ENCODE results near the gene ME3. TPM values are rescaled to one million over a fixed set of nuclear protein-coding genes. Genes with fewer than 3 reads are reported as not detected.

Gene ME3
- total and polyA plus RNA-seq, 4 donors: 1.4 to 7.2 (median 2.3) TPM

- Histone ChIP-seq H3K9me3 (ENCODE audit: control insufficient read depth in 4 of 4, low read length in 3 of 4) (peaks cover 0 to 2% (median 2%) of the 10 kb centered on the region in 4 donors), H3K36me3 (ENCODE audit: control insufficient read depth in 4 of 4, insufficient read depth in 3 of 4, low read depth in 1 of 4, low read length in 3 of 4) (no peaks in the 10 kb centered on the region), H3K27ac (ENCODE audit: low read depth in 1 of 2, low read length in 2 of 2) (no peak overlapping the region), H3K9ac (ENCODE audit: low read depth in 1 of 2, low read length in 2 of 2) (no peak overlapping the region), H3K27me3 (ENCODE audit: control insufficient read depth in 4 of 4, insufficient read depth in 4 of 4, low read length in 3 of 4) (no peaks in the 10 kb centered on the region), H3K4me3 (ENCODE audit: low read depth in 1 of 3, low read length in 3 of 3) (no peak overlapping the region), H3K4me1 (ENCODE audit: control insufficient read depth in 4 of 4, insufficient read depth in 4 of 4, low read length in 3 of 4) (peaks cover 9 to 23% (median 13%) of the 10 kb centered on the region in 4 donors)
- no peak for TF ChIP-seq SP1 (IDR thresholded peaks at IDR 0.05)
- TF ChIP-seq RAD21 (IDR thresholded peaks at IDR 0.05): no peak
- TF ChIP-seq FOXA2 (IDR thresholded peaks at IDR 0.05): no peak
- TF ChIP-seq EGR1 (IDR thresholded peaks at IDR 0.05; ENCODE audit: low read depth in 2 of 2): no peak
- TF ChIP-seq HNF4G (IDR thresholded peaks at IDR 0.05): no peak
- no peak for TF ChIP-seq MAX (IDR thresholded peaks at IDR 0.05)
- no peak for TF ChIP-seq NR2F2 (IDR thresholded peaks at IDR 0.05)
- TF ChIP-seq FOXA1 (IDR thresholded peaks at IDR 0.05): no peak
- no peak for TF ChIP-seq TAF1 (conservative IDR thresholded peaks at IDR 0.05)
- no peak for TF ChIP-seq JUND (IDR thresholded peaks at IDR 0.05)
- TF ChIP-seq YY1 (IDR thresholded peaks at IDR 0.05): no peak
- TF ChIP-seq, protein P1, sequence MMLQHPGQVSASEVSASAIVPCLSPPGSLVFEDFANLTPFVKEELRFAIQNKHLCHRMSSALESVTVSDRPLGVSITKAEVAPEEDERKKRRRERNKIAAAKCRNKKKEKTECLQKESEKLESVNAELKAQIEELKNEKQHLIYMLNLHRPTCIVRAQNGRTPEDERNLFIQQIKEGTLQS (IDR thresholded peaks at IDR 0.05): no peak
- no peak for TF ChIP-seq CTCF (IDR thresholded peaks at IDR 0.05; ENCODE audit: low read depth, low read length, missing input control)
- TF ChIP-seq REST (IDR thresholded peaks at IDR 0.05): no peak
- TF ChIP-seq, protein P2, sequence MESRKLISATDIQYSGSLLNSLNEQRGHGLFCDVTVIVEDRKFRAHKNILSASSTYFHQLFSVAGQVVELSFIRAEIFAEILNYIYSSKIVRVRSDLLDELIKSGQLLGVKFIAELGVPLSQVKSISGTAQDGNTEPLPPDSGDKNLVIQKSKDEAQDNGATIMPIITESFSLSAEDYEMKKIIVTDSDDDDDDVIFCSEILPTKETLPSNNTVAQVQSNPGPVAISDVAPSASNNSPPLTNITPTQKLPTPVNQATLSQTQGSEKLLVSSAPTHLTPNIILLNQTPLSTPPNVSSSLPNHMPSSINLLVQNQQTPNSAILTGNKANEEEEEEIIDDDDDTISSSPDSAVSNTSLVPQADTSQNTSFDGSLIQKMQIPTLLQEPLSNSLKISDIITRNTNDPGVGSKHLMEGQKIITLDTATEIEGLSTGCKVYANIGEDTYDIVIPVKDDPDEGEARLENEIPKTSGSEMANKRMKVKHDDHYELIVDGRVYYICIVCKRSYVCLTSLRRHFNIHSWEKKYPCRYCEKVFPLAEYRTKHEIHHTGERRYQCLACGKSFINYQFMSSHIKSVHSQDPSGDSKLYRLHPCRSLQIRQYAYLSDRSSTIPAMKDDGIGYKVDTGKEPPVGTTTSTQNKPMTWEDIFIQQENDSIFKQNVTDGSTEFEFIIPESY (IDR thresholded peaks at IDR 0.05): no peak
- no peak for TF ChIP-seq RXRA (IDR thresholded peaks at IDR 0.05)
- no peak for TF ChIP-seq GABPA (IDR thresholded peaks at IDR 0.05 in 1 of 2, conservative IDR thresholded peaks at IDR 0.05 in 1 of 2)
- TF ChIP-seq HNF4A (conservative IDR thresholded peaks at IDR 0.05): no peak
- DNase-seq (ENCODE audit: low spot score): no peak
- WGBS: 76% methylated on average over 3 of the region's 3 CpGs
These were observed 161.3 kb downstream of the ME3 start for GRCh38 chr11:86511086-86511551.

Measured in liver (tissue), 9 donors.